ENCODE results near the gene NPIPB8.
"Not testable (repeated sequence)": the region's sequence is repeated elsewhere in the genome, so short reads cannot be mapped to it uniquely, and the experiment has no call there.

Gene NPIPB8

GRCh38 chr16:28612359-28613280, 25.2 kb upstream of the NPIPB8 start:
- H3K27me3 Mint-ChIP-seq; H3K36me3 Mint-ChIP-seq (ENCODE audit: low read depth); DNase-seq; H3K9me3 Mint-ChIP-seq; H3K4me3 Mint-ChIP-seq; H3K27ac Mint-ChIP-seq: not testable (repeated sequence)
- H3K4me1 Mint-ChIP-seq: peaks cover 13% of the 10 kb centered on the region
- peak; percentile 69 for ATAC-seq

GRCh38 chr16:28613912-28614311, 24.0 kb upstream of the NPIPB8 start:
- not testable (repeated sequence) for ATAC-seq; H3K36me3 Mint-ChIP-seq (ENCODE audit: low read depth); H3K4me3 Mint-ChIP-seq; H3K9me3 Mint-ChIP-seq; H3K27me3 Mint-ChIP-seq; H3K27ac Mint-ChIP-seq; DNase-seq
- H3K4me1 Mint-ChIP-seq: peaks cover 14% of the 10 kb centered on the region

GRCh38 chr16:28614561-28614960, 23.3 kb upstream of the NPIPB8 start:
- not testable (repeated sequence) for H3K36me3 Mint-ChIP-seq (ENCODE audit: low read depth); H3K9me3 Mint-ChIP-seq; H3K27me3 Mint-ChIP-seq; ATAC-seq; H3K4me3 Mint-ChIP-seq; DNase-seq; H3K27ac Mint-ChIP-seq
- H3K4me1 Mint-ChIP-seq: peaks cover 14% of the 10 kb centered on the region

- H3K27ac Mint-ChIP-seq: not testable (repeated sequence)
- DNase-seq: peak; percentile 22
Measured at GRCh38 chr16:28615486-28616223, 22.2 kb upstream of the NPIPB8 start.

GRCh38 chr16:28616224-28616577, 21.7 kb upstream of the NPIPB8 start:
- not testable (repeated sequence) for H3K36me3 Mint-ChIP-seq (ENCODE audit: low read depth); DNase-seq; H3K9me3 Mint-ChIP-seq; H3K4me3 Mint-ChIP-seq; ATAC-seq; H3K27ac Mint-ChIP-seq; H3K27me3 Mint-ChIP-seq; H3K4me1 Mint-ChIP-seq

More at GRCh38 chr16:28615486-28616223, 22.2 kb upstream of the NPIPB8 start:
- not testable (repeated sequence) for H3K27me3 Mint-ChIP-seq; H3K9me3 Mint-ChIP-seq; ATAC-seq; H3K4me3 Mint-ChIP-seq; H3K36me3 Mint-ChIP-seq (ENCODE audit: low read depth); H3K4me1 Mint-ChIP-seq

GRCh38 chr16:28616636-28617035, 21.2 kb upstream of the NPIPB8 start:
- H3K27ac Mint-ChIP-seq: no peak overlapping the region
- H3K27me3 Mint-ChIP-seq: no peaks in the 10 kb centered on the region
- H3K36me3 Mint-ChIP-seq (ENCODE audit: low read depth): peaks cover 7% of the 10 kb centered on the region
- H3K9me3 Mint-ChIP-seq: no peaks in the 10 kb centered on the region
- DNase-seq: no peak
- H3K4me3 Mint-ChIP-seq: no peak overlapping the region
- peaks cover 4% of the 10 kb centered on the region for H3K4me1 Mint-ChIP-seq
- no peak for ATAC-seq

GRCh38 chr16:28617874-28618273, 20.0 kb upstream of the NPIPB8 start:
- H3K4me1 Mint-ChIP-seq: peaks cover 15% of the 10 kb centered on the region
- ATAC-seq (no peak), DNase-seq (no peak)
- no peak overlapping the region for H3K4me3 Mint-ChIP-seq
- no peak overlapping the region for H3K27ac Mint-ChIP-seq
- H3K36me3 Mint-ChIP-seq (ENCODE audit: low read depth): peaks cover 11% of the 10 kb centered on the region
- no peaks in the 10 kb centered on the region for H3K27me3 Mint-ChIP-seq
- no peaks in the 10 kb centered on the region for H3K9me3 Mint-ChIP-seq

- not testable (repeated sequence) for ATAC-seq, H3K4me3 Mint-ChIP-seq, H3K27ac Mint-ChIP-seq, H3K9me3 Mint-ChIP-seq, H3K27me3 Mint-ChIP-seq, DNase-seq
- H3K4me1 Mint-ChIP-seq: peaks cover 21% of the 10 kb centered on the region
- peaks cover 11% of the 10 kb centered on the region for H3K36me3 Mint-ChIP-seq (ENCODE audit: low read depth)
Measured at GRCh38 chr16:28620316-28620715, 17.5 kb upstream of the NPIPB8 start.

GRCh38 chr16:28621481-28622155, 16.2 kb upstream of the NPIPB8 start:
- Mint-ChIP-seq H3K36me3 (ENCODE audit: low read depth) (peaks cover 11% of the 10 kb centered on the region), H3K27me3 (no peaks in the 10 kb centered on the region), H3K4me1 (peaks cover 21% of the 10 kb centered on the region), H3K9me3 (no peaks in the 10 kb centered on the region), H3K4me3 (peak overlapping the region; percentile 87), H3K27ac (peak overlapping the region; percentile 69)
- DNase-seq (no peak), ATAC-seq (no peak)

GRCh38 chr16:28622532-28623171, 15.2 kb upstream of the NPIPB8 start:
- Mint-ChIP-seq H3K4me1 (peaks cover 21% of the 10 kb centered on the region), H3K36me3 (ENCODE audit: low read depth) (peaks cover 11% of the 10 kb centered on the region), H3K27ac (peak overlapping the region; percentile 69), H3K4me3 (peak overlapping the region; percentile 87)
- DNase-seq, H3K9me3 Mint-ChIP-seq, H3K27me3 Mint-ChIP-seq: not testable (repeated sequence)
- ATAC-seq: peak; percentile 2

GRCh38 chr16:28623172-28623711, 14.6 kb upstream of the NPIPB8 start:
- ATAC-seq (peak; percentile 98), DNase-seq (peak; percentile 74)
- H3K27me3 Mint-ChIP-seq: no peaks in the 10 kb centered on the region
- H3K4me1 Mint-ChIP-seq: peaks cover 19% of the 10 kb centered on the region
- no peaks in the 10 kb centered on the region for H3K9me3 Mint-ChIP-seq
- H3K36me3 Mint-ChIP-seq (ENCODE audit: low read depth): peaks cover 11% of the 10 kb centered on the region
- peak overlapping the region; percentile 87 for H3K4me3 Mint-ChIP-seq
- H3K27ac Mint-ChIP-seq: peak overlapping the region; percentile 69

- not testable (repeated sequence) for DNase-seq; H3K4me1 Mint-ChIP-seq; H3K4me3 Mint-ChIP-seq; H3K27ac Mint-ChIP-seq; H3K27me3 Mint-ChIP-seq; H3K9me3 Mint-ChIP-seq; ATAC-seq; H3K36me3 Mint-ChIP-seq (ENCODE audit: low read depth)
Measured at GRCh38 chr16:28630905-28631304, 7.0 kb upstream of the NPIPB8 start.

- not testable (repeated sequence) for H3K36me3 Mint-ChIP-seq (ENCODE audit: low read depth); H3K4me3 Mint-ChIP-seq; ATAC-seq; H3K9me3 Mint-ChIP-seq; H3K4me1 Mint-ChIP-seq; DNase-seq; H3K27me3 Mint-ChIP-seq; H3K27ac Mint-ChIP-seq
Measured at GRCh38 chr16:28636093-28636823, 1.6 kb upstream of the NPIPB8 start.
